Panc1 (cell line): Measurements from ENCODE around the gene KCNJ1. TPM values are rescaled to one million over a fixed set of nuclear protein-coding genes. Genes with fewer than 3 reads are reported as not detected.
A peak's percentile ranks its signal among the peaks of the same experiment; 100 is the strongest.

ENCODE experiments used
- ATAC-seq: fragments of 200-7000 bp; cut with Tn5 transposase; 2 replicates; pipeline ENCODE4 v1.9.1; 2020; ENCODE audit warnings: mild to moderate bottlenecking, moderate library complexity
- BruUV-seq: library from RNA; stranded (reverse); fragments of 400-500 nt; replicated peaks from 2 replicates; lab custom pipeline; 2021; lab: Mats Ljungman, UMichigan
- CTCF ChIA-PET: fragments of 300-600 bp; sonication (Branson Sonifier 250); formaldehyde crosslinking; loops from one replicate; lab custom pipeline; 2022; ENCODE audit warnings: antibody characterized with exemption; lab: Charles Lee
- POLR2A ChIA-PET: fragments of 300-600 bp; sonication (Branson Sonifier 250); formaldehyde crosslinking; loops from one replicate; lab custom pipeline; 2022; ENCODE audit warnings: antibody characterized with exemption; lab: Charles Lee
- DNase-seq: peaks from one replicate; pipeline ENCODE4 v3.0.0-alpha.2; 2010; ENCODE audit warnings: low read depth, low spot score
- H3K27ac ChIP-seq: 2 replicates; pipeline ENCODE4 v1.5.1; 2011; ENCODE audit warnings: mild to moderate bottlenecking, low read length, inconsistent platforms
- H3K27me3 ChIP-seq: fragments of 200-500 bp; sonication (Bioruptor generic); 2 replicates; pipeline ENCODE4 v1.6.0; 2014; ENCODE audit warnings: low read length, inconsistent platforms; ENCODE audit not compliant: control insufficient read depth, insufficient read depth
- H3K36me3 ChIP-seq: fragments of 200-500 bp; sonication (Bioruptor generic); 2 replicates; pipeline ENCODE4 v1.5.1; 2014; ENCODE audit warnings: inconsistent platforms, mild to moderate bottlenecking, low read length, moderate library complexity; ENCODE audit not compliant: control insufficient read depth, insufficient read depth
- H3K4me1 ChIP-seq: 2 replicates; pipeline ENCODE4 v1.5.1; 2011; ENCODE audit warnings: inconsistent platforms, mild to moderate bottlenecking, low read length, moderate library complexity; ENCODE audit not compliant: control insufficient read depth, insufficient read depth
- H3K4me3 ChIP-seq, 2 experiments: 2 replicates each; pipeline ENCODE4 v1.5.1; 2011 to 2012; ENCODE audit warnings: low read depth in 2 of 2, low read length in 2 of 2, mild to moderate bottlenecking in 2 of 2, inconsistent platforms in 1 of 2, moderate library complexity in 1 of 2
- H3K9me3 ChIP-seq: fragments of 200-500 bp; sonication (Bioruptor generic); 2 replicates; pipeline ENCODE4 v1.5.1; 2014; ENCODE audit warnings: low read depth, mild to moderate bottlenecking, inconsistent platforms, low read length, moderate library complexity; ENCODE audit not compliant: control insufficient read depth, insufficient read depth
- CTCF ChIP-seq: fragments of 450-650 bp; IDR thresholded peaks from 2 replicates; pipeline ENCODE4 v1.5.1; 2017; ENCODE audit warnings: mild to moderate bottlenecking
- POLR2AphosphoS5 ChIP-seq: IDR thresholded peaks from 2 replicates; pipeline ENCODE4 v1.6.1; 2012; ENCODE audit warnings: mild to moderate bottlenecking, low read depth, low read length, moderate library complexity
- SIN3A ChIP-seq: IDR thresholded peaks from 2 replicates; pipeline ENCODE4 v1.6.1; 2012; ENCODE audit warnings: low read depth, mild to moderate bottlenecking, low read length, moderate library complexity, borderline replicate concordance; ENCODE audit not compliant: insufficient read depth
- TCF7L2 ChIP-seq: IDR thresholded peaks from 2 replicates; pipeline ENCODE4 v1.6.1; 2011; ENCODE audit warnings: mild to moderate bottlenecking, low read depth, low read length, inconsistent platforms
- in situ Hi-C: cut with HindIII; loops from 2 replicates; pipeline ENCODE4 v1.10.0; 2016; ENCODE audit warnings: low sequenced_read_pairs, low pct_unique_long_range_greater_than_20kb
- intact Hi-C: fragments of 100-400 bp; cut with micrococcal nuclease; formaldehyde crosslinking; loops from one replicate; pipeline ENCODE4 v1.10.0; 2022; ENCODE audit not compliant: unreplicated experiment
- total RNA-seq: library from RNA; stranded (reverse); gene quantifications from one replicate; pipeline ENCODE4 v1.2.1, GENCODE V29; 2021; ENCODE audit not compliant: unreplicated experiment
- TF ChIP-seq, protein P1 (sequence below), 2 experiments: IDR thresholded peaks; 2 replicates each; pipeline ENCODE4 v1.6.1; 2011 to 2012; ENCODE audit warnings: low read depth in 2 of 2, control low read depth in 1 of 2, low read length in 1 of 2, mild to moderate bottlenecking in 1 of 2, moderate library complexity in 1 of 2; ENCODE audit not compliant: insufficient read depth in 1 of 2

KCNJ1 gene
- total RNA-seq, 1 experiment from 2014 or later: not detected

- DNase-seq (no peak), ATAC-seq (no peak)
- POLR2A ChIA-PET: no interaction called here
- no peaks in the 10 kb centered on the region for H3K36me3 ChIP-seq
- CTCF ChIA-PET: no interaction called here
- no peak overlapping the region for H3K4me3 ChIP-seq
- no peaks in the 10 kb centered on the region for H3K4me1 ChIP-seq
- BruUV-seq: no TSS peak
- in situ Hi-C loops (loop anchor here (25.0 kb wide), 1 partner anchor 672 kb away; no protein-coding TSS in a partner anchor), intact Hi-C loops (loop anchor here (5.0 kb wide), 2 partner anchors 542 to 677 kb away; no protein-coding TSS in a partner anchor)
- H3K27me3 ChIP-seq: peaks cover 4% of the 10 kb centered on the region; the same call in 1 of the 2 replicates
- no peak overlapping the region for H3K27ac ChIP-seq
- H3K9me3 ChIP-seq: no peaks in the 10 kb centered on the region
- TF ChIP-seq, protein P1, sequence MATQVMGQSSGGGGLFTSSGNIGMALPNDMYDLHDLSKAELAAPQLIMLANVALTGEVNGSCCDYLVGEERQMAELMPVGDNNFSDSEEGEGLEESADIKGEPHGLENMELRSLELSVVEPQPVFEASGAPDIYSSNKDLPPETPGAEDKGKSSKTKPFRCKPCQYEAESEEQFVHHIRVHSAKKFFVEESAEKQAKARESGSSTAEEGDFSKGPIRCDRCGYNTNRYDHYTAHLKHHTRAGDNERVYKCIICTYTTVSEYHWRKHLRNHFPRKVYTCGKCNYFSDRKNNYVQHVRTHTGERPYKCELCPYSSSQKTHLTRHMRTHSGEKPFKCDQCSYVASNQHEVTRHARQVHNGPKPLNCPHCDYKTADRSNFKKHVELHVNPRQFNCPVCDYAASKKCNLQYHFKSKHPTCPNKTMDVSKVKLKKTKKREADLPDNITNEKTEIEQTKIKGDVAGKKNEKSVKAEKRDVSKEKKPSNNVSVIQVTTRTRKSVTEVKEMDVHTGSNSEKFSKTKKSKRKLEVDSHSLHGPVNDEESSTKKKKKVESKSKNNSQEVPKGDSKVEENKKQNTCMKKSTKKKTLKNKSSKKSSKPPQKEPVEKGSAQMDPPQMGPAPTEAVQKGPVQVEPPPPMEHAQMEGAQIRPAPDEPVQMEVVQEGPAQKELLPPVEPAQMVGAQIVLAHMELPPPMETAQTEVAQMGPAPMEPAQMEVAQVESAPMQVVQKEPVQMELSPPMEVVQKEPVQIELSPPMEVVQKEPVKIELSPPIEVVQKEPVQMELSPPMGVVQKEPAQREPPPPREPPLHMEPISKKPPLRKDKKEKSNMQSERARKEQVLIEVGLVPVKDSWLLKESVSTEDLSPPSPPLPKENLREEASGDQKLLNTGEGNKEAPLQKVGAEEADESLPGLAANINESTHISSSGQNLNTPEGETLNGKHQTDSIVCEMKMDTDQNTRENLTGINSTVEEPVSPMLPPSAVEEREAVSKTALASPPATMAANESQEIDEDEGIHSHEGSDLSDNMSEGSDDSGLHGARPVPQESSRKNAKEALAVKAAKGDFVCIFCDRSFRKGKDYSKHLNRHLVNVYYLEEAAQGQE (IDR thresholded peaks at IDR 0.05; ENCODE audit: insufficient read depth in 1 of 2, low read depth in 2 of 2, low read length in 1 of 2): no peak
- TF ChIP-seq TCF7L2 (no peak), POLR2AphosphoS5 (no peak), CTCF (no peak), SIN3A (no peak)
These were observed 32.9 kb downstream of the KCNJ1 start for GRCh38 chr11:128834157-128834556.

GRCh38 chr11:128832121-128832497 lies 35.0 kb downstream of the KCNJ1 start:
- BruUV-seq: no TSS peak
- H3K36me3 ChIP-seq: no peaks in the 10 kb centered on the region
- CTCF ChIA-PET: no interaction called here
- peaks cover 4% of the 10 kb centered on the region; the same call in 1 of the 2 replicates for H3K27me3 ChIP-seq
- POLR2A ChIA-PET: no interaction called here
- no peaks in the 10 kb centered on the region for H3K4me1 ChIP-seq
- ATAC-seq (0 out of 2 replicates have a peak, but pooled peaks have one; percentile 50), DNase-seq (no peak)
- H3K4me3 ChIP-seq: peak overlapping the region in 1 of 2 experiments; percentile 34; a peak in 2 of 4 replicates
- TF ChIP-seq SIN3A (no peak), POLR2AphosphoS5 (no peak), TCF7L2 (no peak), CTCF (no peak)
- TF ChIP-seq, protein P1 (IDR thresholded peaks at IDR 0.05; ENCODE audit: insufficient read depth in 1 of 2, low read depth in 2 of 2, low read length in 1 of 2): no peak
- in situ Hi-C loops: loop anchor here (25.0 kb wide), 1 partner anchor 670 kb away; no protein-coding TSS in a partner anchor
- intact Hi-C loops: loop anchor here (5.0 kb wide), 2 partner anchors 540 to 675 kb away; no protein-coding TSS in a partner anchor
- H3K9me3 ChIP-seq: no peaks in the 10 kb centered on the region
- no peak overlapping the region for H3K27ac ChIP-seq
